Fibroblast of pulmonary artery (primary cell): ENCODE data around the gene DAB1.

ENCODE experiments used
- DNase-seq: peaks from one replicate; pipeline ENCODE4 v3.0.0-alpha.2; 2010; ENCODE audit warnings: low read depth
- H3K4me3 ChIP-seq: replicated peaks from 2 replicates; pipeline ENCODE4 v1.5.1; 2011; ENCODE audit warnings: low read depth, mild to moderate bottlenecking, control low read depth, low read length, moderate library complexity
- TF ChIP-seq, protein P1 (sequence below): IDR thresholded peaks from 2 replicates; pipeline ENCODE4 v1.5.1; 2011; ENCODE audit warnings: mild to moderate bottlenecking, control low read depth, low read length, inconsistent platforms; ENCODE audit errors: missing control alignments

Gene DAB1

DNA sequence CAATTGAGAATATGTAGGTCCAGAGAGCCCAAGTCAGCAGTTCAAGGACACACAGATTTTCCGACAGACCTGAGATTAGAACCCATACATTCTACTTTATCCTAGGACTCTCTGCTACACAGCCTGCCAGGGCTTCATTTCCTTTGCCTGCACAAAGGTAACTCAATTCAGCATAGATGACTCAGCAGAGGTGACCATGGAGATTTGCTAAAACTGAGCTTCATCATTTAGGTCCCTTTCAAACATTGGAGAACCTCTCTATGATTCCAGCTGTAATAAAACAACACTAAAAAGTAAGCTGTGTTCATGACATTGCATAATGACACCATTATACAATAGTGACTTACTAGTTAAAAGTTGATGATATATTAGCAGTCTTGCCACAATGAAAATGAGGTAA, 22.2 kb downstream of the DAB1 start:
- TF ChIP-seq, protein P1, sequence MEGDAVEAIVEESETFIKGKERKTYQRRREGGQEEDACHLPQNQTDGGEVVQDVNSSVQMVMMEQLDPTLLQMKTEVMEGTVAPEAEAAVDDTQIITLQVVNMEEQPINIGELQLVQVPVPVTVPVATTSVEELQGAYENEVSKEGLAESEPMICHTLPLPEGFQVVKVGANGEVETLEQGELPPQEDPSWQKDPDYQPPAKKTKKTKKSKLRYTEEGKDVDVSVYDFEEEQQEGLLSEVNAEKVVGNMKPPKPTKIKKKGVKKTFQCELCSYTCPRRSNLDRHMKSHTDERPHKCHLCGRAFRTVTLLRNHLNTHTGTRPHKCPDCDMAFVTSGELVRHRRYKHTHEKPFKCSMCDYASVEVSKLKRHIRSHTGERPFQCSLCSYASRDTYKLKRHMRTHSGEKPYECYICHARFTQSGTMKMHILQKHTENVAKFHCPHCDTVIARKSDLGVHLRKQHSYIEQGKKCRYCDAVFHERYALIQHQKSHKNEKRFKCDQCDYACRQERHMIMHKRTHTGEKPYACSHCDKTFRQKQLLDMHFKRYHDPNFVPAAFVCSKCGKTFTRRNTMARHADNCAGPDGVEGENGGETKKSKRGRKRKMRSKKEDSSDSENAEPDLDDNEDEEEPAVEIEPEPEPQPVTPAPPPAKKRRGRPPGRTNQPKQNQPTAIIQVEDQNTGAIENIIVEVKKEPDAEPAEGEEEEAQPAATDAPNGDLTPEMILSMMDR = no peak

GRCh38 chr1:57400048-57400447, 23.8 kb downstream of the DAB1 start:
- DNase-seq = no peak
- no peak overlapping the region for H3K4me3 ChIP-seq
- TF ChIP-seq, protein P1 = no peak

More for the DNA sequence above, 22.2 kb downstream of the DAB1 start:
- DNase-seq = no peak
- no peak overlapping the region for H3K4me3 ChIP-seq

GRCh38 chr1:57393058-57393584, 30.7 kb downstream of the DAB1 start:
- no peak overlapping the region for H3K4me3 ChIP-seq
- TF ChIP-seq, protein P1 = no peak
- no peak for DNase-seq

- no peak overlapping the region for H3K4me3 ChIP-seq
- DNase-seq = no peak
- TF ChIP-seq, protein P1 = no peak
These were observed 38.5 kb downstream of the DAB1 start for GRCh38 chr1:57385336-57385735.

DNA sequence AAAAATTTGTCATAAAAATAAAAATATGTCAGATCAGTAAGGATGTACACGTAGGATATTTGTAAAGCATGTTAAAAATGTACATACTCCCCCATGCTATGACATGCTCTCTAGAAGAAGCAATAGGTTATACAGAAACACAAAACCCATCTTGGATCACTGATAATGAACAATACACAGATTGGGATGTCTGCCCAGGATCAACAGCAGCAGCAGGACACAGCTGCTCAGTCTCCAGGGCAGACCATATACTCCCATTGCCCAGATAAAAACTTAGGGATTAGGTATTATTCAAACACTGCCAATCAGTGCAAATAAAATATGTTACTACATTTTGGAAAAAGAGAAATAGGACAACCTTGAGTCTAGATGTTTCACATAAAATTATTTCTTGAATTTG, 39.0 kb downstream of the DAB1 start:
- H3K4me3 ChIP-seq = no peak overlapping the region
- TF ChIP-seq, protein P1 = no peak
- DNase-seq = no peak

DNA sequence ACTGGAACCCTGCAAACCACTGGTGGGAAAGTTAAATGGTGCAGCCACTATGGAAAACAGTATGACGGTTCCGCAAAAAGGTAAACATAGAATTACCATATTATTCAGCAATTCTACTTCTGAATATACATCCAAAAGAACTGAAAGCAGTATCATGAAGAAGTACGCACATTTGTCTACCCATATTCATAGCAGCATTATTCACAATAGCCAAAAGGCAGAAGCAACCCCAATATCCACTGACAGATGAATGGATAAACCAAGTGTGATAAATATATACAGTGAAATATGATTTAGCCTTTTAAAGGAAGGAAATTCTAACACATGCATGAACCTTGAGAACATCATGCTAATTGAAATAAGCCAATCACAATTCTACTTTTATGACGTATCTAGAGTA, 39.6 kb downstream of the DAB1 start:
- TF ChIP-seq, protein P1 = no peak
- no peak for DNase-seq
- H3K4me3 ChIP-seq = no peak overlapping the region

DNA sequence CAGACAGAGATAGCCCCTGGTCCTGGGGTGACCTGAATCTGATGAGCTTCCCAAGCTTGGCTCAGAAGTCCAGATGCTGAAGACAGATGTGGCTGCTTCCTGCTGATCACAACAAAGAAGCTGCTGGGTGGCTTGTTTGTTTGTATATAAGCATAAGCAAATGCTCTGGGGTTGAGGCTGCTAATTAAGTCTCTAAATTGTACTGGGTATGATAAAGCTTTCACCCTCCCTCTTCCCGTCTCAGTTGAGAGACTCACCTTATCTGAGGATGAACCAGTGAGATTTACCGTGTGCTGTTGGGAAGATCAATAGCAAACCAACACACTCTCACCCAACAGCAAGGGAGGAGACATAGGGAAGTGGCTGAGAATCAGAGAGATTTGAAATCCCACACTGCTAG, 42.0 kb downstream of the DAB1 start:
- no peak for DNase-seq
- H3K4me3 ChIP-seq = no peak overlapping the region
- TF ChIP-seq, protein P1 = no peak
